Large intestine (tissue), 3 donors: ENCODE data around the gene ZNF683. TPM values are rescaled to one million over a fixed set of nuclear protein-coding genes. Genes with fewer than 3 reads are reported as not detected.

Experiments
- DNase-seq, 2 donors: peaks; one replicate each; pipeline versions ENCODE4 v3.0.0 to v3.0.0-alpha.2; 2013
- H3K27ac ChIP-seq: one replicate; pipeline ENCODE4 v1.5.1; 2013; ENCODE audit warnings: low read length
- H3K27me3 ChIP-seq: 2 replicates; pipeline ENCODE4 v1.6.1; 2013; ENCODE audit warnings: low read length; ENCODE audit not compliant: control insufficient read depth, insufficient read depth
- H3K36me3 ChIP-seq: 2 replicates; pipeline ENCODE4 v1.6.1; 2013; ENCODE audit warnings: low read length; ENCODE audit not compliant: control insufficient read depth, insufficient read depth
- H3K4me1 ChIP-seq: one replicate; pipeline ENCODE4 v1.6.1; 2013; ENCODE audit warnings: low read length; ENCODE audit not compliant: control insufficient read depth, insufficient read depth
- H3K4me3 ChIP-seq: one replicate; pipeline ENCODE4 v1.5.1; 2013; ENCODE audit warnings: low read length
- H3K9me3 ChIP-seq: one replicate; pipeline ENCODE4 v1.6.1; 2013; ENCODE audit warnings: mild to moderate bottlenecking, low read depth, low read length, moderate library complexity; ENCODE audit not compliant: control insufficient read depth
- WGBS: methylation state at CpG from one replicate; pipeline ENCODE4 v1.1.5; 2013; ENCODE audit warnings: low lambda C conversion rate; ENCODE audit not compliant: insufficient coverage; 5-methylcytosine and 5-hydroxymethylcytosine counted together
- polyA plus RNA-seq: library from polyadenylated mRNA; unstranded; fragments of 120-200 nt; gene quantifications from one replicate; pipeline ENCODE4 v1.2.1, GENCODE V29; 2013

ZNF683 gene
- polyA plus RNA-seq, 1 donor = 0.27 TPM

GRCh38 chr1:26350701-26351589 is 21.6 kb downstream of the ZNF683 start:
- Histone ChIP-seq H3K36me3 (no peaks in the 10 kb centered on the region), H3K4me1 (peaks cover 56% of the 10 kb centered on the region), H3K9me3 (no peaks in the 10 kb centered on the region), H3K4me3 (no peak overlapping the region), H3K27me3 (no peaks in the 10 kb centered on the region), H3K27ac (peak overlapping the region; percentile 99)
- peak; percentile 91 to 95 for DNase-seq
- no CpG with 5 or more reads among the region's 9 CpGs for WGBS

DNA sequence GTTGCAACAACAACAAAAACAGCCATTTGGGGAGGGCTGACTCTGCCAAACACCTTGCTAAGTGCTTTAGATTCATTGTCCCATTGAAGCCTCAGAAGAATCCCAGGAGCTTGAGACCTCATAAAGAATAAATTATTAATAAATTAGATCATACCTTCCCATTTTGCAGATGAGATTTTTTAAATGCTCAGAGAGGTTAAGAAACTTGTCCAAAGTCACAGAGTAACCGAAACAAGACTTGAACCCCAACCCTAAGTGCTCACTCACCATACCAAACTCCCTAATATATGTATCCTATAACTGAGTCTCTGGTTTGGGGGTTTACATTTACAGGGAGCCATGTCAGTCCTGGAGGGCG is 22.2 kb downstream of the ZNF683 start:
- no peak overlapping the region for H3K4me3 ChIP-seq
- H3K27me3 ChIP-seq = no peaks in the 10 kb centered on the region
- no peaks in the 10 kb centered on the region for H3K36me3 ChIP-seq
- no peaks in the 10 kb centered on the region for H3K9me3 ChIP-seq
- H3K27ac ChIP-seq = peak overlapping the region; percentile 99
- H3K4me1 ChIP-seq = peaks cover 50% of the 10 kb centered on the region
- no peak for DNase-seq
- WGBS = 100% methylated on average over 1 of the region's 2 CpGs

DNA sequence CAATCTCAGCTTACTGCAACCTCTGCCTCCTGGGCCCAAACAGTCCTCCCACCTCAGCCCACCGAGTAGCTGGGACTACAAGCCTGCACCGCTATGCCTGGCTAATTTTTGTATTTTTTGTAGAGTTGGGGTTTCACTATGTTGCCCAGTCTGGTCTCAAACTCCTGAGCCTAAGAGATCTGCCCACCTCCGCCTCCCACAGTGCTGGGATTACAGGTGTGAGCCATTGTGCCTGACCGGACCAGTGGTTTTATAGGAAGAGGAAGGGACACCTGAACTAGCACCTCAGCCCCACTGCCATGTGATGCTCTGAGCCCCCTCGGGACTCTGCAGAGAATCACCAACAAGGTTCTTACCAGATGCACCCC is 22.7 kb downstream of the ZNF683 start:
- Histone ChIP-seq H3K4me3 (no peak overlapping the region), H3K9me3 (no peaks in the 10 kb centered on the region), H3K4me1 (peaks cover 45% of the 10 kb centered on the region), H3K27me3 (no peaks in the 10 kb centered on the region), H3K27ac (peak overlapping the region; percentile 99), H3K36me3 (no peaks in the 10 kb centered on the region)
- DNase-seq = no peak
- WGBS = no CpG with 5 or more reads among the region's 5 CpGs

GRCh38 chr1:26349188-26349876 is 23.2 kb downstream of the ZNF683 start:
- H3K27me3 ChIP-seq = no peaks in the 10 kb centered on the region
- DNase-seq = no peak
- no CpG with 5 or more reads among the region's 7 CpGs for WGBS
- H3K4me1 ChIP-seq = peaks cover 40% of the 10 kb centered on the region
- no peak overlapping the region for H3K27ac ChIP-seq
- H3K4me3 ChIP-seq = no peak overlapping the region
- no peaks in the 10 kb centered on the region for H3K36me3 ChIP-seq
- no peaks in the 10 kb centered on the region for H3K9me3 ChIP-seq

- no peaks in the 10 kb centered on the region for H3K9me3 ChIP-seq
- no peaks in the 10 kb centered on the region for H3K27me3 ChIP-seq
- H3K36me3 ChIP-seq = no peaks in the 10 kb centered on the region
- H3K4me1 ChIP-seq = peaks cover 15% of the 10 kb centered on the region
- no peak overlapping the region for H3K27ac ChIP-seq
- no CpG with 5 or more reads among the region's 10 CpGs for WGBS
- DNase-seq = no peak
- no peak overlapping the region for H3K4me3 ChIP-seq
Measured at GRCh38 chr1:26346274-26347033, 26.1 kb downstream of the ZNF683 start.

- Histone ChIP-seq H3K27ac (no peak overlapping the region), H3K27me3 (no peaks in the 10 kb centered on the region), H3K4me3 (no peak overlapping the region), H3K4me1 (peaks cover 9% of the 10 kb centered on the region), H3K36me3 (no peaks in the 10 kb centered on the region), H3K9me3 (no peaks in the 10 kb centered on the region)
- no CpG with 5 or more reads among the region's 15 CpGs for WGBS
- no peak for DNase-seq
Measured at GRCh38 chr1:26345718-26346117, 26.8 kb downstream of the ZNF683 start.

DNA sequence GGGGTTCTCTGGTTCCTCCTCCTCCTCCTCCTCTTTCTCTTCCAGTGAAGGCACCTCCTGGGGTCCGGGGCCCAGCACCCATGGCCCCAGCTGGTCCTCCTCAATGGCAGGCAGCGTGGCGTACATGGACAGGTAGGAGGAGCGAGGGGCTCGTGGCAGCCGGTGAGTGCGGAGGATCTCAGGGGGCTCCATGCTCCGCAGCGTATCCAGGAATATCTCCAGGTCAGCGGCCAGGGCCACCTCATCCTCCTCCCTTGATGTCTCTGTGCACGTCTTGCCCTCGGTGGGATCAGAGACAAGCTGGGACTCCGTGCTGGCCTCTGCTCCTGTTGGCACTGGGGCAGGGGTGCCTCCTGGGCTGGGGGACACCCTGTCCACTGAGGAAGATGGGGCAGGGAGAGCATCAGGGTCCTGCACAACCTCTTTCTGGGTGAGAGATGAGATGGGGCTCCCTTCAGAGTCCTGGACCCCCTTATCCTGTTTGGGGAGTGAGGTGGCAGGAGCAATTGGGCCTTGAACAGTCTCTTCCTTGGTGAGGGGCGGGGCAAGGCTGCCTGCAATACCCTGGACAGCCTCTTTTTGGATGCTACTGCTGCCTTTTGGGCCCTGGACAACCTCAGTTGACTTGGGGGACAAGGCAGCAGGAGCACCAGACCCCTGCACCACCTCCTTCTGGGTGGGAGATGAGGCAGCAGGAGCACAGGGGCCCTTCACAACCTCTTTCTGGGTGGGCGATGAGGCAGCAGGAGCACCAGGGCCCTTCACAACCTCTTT is 28.2 kb downstream of the ZNF683 start:
- WGBS = no CpG with 5 or more reads among the region's 15 CpGs
- Histone ChIP-seq H3K4me3 (no peak overlapping the region), H3K36me3 (no peaks in the 10 kb centered on the region), H3K4me1 (no peaks in the 10 kb centered on the region), H3K27ac (no peak overlapping the region), H3K27me3 (no peaks in the 10 kb centered on the region), H3K9me3 (no peaks in the 10 kb centered on the region)
- DNase-seq = no peak

GRCh38 chr1:26340047-26340481 is 32.5 kb downstream of the ZNF683 start:
- Histone ChIP-seq H3K27ac (no peak overlapping the region), H3K4me3 (no peak overlapping the region), H3K36me3 (no peaks in the 10 kb centered on the region), H3K9me3 (no peaks in the 10 kb centered on the region), H3K27me3 (peaks cover 5% of the 10 kb centered on the region), H3K4me1 (peaks cover 5% of the 10 kb centered on the region)
- WGBS = 60% methylated on average over 1 of the region's 4 CpGs
- DNase-seq = no peak

DNA sequence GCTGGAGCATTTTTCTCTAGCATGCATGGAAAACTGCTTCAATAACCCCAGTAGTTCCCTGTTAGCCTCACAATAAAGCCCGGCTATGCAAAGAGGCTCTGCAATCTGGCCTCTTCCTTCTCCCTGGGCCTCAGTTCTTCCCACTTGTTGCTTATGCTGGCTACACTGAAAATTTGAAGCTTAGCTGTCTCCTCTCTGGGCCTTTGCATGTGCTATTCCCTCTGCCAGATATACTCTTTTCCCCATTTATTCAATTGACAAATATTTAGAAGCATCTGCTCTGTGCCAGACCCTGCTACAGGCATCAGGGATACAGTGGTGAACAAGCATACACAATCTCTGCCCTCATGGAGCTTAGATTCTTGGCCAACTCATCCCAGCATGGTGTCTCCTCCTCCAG is 33.9 kb downstream of the ZNF683 start:
- Histone ChIP-seq H3K4me1 (peaks cover 5% of the 10 kb centered on the region), H3K9me3 (no peaks in the 10 kb centered on the region), H3K27me3 (peaks cover 7% of the 10 kb centered on the region), H3K4me3 (no peak overlapping the region), H3K27ac (no peak overlapping the region), H3K36me3 (no peaks in the 10 kb centered on the region)
- no peak for DNase-seq
- whole genome bisulfite sequencing = no CpG with 5 or more reads among the region's 1 CpG

- no CpG with 5 or more reads among the region's 4 CpGs for WGBS
Measured at GRCh38 chr1:26337625-26338024, 34.9 kb downstream of the ZNF683 start.

More at GRCh38 chr1:26337625-26338024, 34.9 kb downstream of the ZNF683 start:
- no peak for DNase-seq
- Histone ChIP-seq H3K36me3 (no peaks in the 10 kb centered on the region), H3K4me1 (peaks cover 5% of the 10 kb centered on the region), H3K4me3 (no peak overlapping the region), H3K9me3 (no peaks in the 10 kb centered on the region), H3K27ac (no peak overlapping the region), H3K27me3 (peaks cover 7% of the 10 kb centered on the region)
